Transverse colon (tissue), 3 donors: ENCODE results near the gene BCL7C.
A peak's percentile ranks its signal among the peaks of the same experiment; 100 is the strongest.

Experiments used
- EP300 ChIP-seq: sonication (generic); formaldehyde crosslinking; IDR thresholded peaks from one replicate; pipeline ENCODE4 v1.6.1; 2017; ENCODE audit warnings: antibody characterized with exemption, low read depth
- POLR2A ChIP-seq: fragments of 450-650 bp; IDR thresholded peaks from one replicate; pipeline ENCODE4 v1.6.1; 2016; ENCODE audit warnings: antibody characterized with exemption, mild to moderate bottlenecking, moderate library complexity
- TF ChIP-seq, protein P1 (sequence below), 5 experiments: fragments of 200-600 bp in 3 of 5; fragments of 450-650 bp in 2 of 5; sonication (generic) in 3 of 5; IDR thresholded peaks; 1 replicate in 2 of 5; 2 replicates in 3 of 5; pipeline ENCODE4 v1.5.1; 2016 to 2017; ENCODE audit warnings: antibody characterized with exemption in 5 of 5, inconsistent platforms in 3 of 5, mild to moderate bottlenecking in 2 of 5, moderate library complexity in 1 of 5

DNA sequence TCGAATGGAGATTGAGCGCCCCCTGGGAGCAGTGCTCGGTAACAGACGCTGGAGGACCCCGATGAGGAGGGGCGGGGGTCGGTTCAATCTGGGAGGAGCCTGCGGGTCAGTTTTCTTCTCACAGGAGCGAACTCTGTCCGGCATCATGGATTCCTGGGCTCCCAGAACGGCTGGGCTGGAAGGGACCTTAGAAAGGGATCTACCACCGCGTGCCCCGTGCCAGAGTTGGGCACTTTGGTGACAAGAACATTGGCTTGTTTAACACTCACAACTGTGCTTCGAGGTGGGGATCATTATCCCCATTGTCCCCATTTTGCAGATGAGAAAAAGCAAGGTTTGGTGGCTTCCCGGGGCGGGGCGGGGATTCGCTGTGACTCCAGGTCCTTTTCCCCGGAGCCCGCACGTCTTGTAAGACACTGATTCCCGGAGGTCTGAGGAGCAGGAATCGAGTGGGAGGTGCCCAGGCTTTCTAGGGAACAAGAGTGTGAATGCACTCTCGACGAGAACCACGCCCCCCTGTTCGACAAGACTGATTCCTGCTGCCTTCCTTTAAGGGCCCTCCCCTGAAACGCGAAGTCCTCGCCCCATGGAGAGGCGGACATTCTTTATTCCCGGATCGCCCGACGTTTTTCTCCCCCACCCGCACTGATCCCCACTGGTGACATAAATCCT is 28.0 kb upstream of the BCL7C start:
- TF ChIP-seq POLR2A (peak; percentile 52), EP300 (no peak)
- TF ChIP-seq, protein P1, sequence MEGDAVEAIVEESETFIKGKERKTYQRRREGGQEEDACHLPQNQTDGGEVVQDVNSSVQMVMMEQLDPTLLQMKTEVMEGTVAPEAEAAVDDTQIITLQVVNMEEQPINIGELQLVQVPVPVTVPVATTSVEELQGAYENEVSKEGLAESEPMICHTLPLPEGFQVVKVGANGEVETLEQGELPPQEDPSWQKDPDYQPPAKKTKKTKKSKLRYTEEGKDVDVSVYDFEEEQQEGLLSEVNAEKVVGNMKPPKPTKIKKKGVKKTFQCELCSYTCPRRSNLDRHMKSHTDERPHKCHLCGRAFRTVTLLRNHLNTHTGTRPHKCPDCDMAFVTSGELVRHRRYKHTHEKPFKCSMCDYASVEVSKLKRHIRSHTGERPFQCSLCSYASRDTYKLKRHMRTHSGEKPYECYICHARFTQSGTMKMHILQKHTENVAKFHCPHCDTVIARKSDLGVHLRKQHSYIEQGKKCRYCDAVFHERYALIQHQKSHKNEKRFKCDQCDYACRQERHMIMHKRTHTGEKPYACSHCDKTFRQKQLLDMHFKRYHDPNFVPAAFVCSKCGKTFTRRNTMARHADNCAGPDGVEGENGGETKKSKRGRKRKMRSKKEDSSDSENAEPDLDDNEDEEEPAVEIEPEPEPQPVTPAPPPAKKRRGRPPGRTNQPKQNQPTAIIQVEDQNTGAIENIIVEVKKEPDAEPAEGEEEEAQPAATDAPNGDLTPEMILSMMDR (IDR thresholded peaks at IDR 0.05) = peak; percentile 84 to 97 (median 92)
